DMS79 (cell line): ENCODE measurements around the gene RTN4R.

Source experiments
- DNase-seq: peaks from one replicate; lab custom pipeline; 2025; lab: John Stamatoyannopoulos, UW

The RTN4R gene

DNA sequence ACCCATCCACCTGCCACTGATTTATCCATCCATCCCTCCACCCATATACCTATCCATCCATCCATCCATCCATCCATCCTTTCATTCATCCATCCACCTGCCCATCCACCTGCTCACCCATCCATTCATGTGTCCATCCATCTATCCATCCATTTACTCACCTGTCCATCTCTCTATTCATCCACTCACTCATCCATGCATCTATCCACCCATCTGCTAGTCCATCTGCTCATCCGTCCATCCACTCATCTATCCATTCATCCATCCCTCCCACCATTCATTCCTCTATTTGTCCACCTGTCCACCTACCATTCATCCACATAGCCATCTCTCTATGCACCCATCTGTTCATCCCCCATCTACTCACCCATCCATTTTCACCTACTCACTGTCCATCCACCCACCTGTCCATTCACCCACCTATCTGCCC is 68.7 kb downstream of the RTN4R start:
- no peak for DNase-seq

DNA sequence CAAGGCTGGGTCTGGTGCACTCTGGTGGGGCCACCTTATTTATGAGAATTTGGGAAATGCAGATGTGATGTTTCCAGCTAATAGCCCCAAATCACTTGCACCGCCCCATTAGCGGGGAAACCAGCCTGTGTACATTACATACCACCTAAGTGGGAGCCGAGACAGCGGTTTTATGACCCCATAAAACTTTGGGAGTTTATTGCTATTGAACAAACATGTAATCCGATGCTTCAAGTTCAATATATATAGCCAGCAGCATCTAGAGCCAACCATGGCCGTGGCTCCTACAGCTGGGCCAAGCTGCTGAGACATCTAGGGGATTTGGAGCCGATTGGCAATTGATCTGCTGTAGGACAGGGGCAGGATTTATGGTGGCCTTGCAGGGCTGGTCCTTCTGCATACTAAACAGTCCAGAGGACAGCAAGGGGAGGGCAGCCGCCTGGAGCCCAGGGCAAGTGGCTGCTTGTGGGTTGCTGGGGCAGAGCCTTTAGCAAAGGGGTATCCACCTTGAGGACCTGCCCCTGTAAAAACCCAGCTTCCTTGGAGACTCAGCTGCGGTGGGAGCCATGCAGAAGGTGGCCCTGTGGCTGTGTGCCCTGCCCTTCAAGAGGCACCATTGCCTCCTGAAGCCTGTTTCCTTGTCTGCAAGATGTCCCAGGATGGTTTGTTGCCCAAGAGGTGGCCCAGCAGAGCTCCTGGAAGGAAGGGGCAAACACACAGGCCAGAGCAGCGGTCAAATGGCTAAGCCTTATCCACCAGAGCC is 69.4 kb downstream of the RTN4R start:
- DNase-seq: no peak

DNA sequence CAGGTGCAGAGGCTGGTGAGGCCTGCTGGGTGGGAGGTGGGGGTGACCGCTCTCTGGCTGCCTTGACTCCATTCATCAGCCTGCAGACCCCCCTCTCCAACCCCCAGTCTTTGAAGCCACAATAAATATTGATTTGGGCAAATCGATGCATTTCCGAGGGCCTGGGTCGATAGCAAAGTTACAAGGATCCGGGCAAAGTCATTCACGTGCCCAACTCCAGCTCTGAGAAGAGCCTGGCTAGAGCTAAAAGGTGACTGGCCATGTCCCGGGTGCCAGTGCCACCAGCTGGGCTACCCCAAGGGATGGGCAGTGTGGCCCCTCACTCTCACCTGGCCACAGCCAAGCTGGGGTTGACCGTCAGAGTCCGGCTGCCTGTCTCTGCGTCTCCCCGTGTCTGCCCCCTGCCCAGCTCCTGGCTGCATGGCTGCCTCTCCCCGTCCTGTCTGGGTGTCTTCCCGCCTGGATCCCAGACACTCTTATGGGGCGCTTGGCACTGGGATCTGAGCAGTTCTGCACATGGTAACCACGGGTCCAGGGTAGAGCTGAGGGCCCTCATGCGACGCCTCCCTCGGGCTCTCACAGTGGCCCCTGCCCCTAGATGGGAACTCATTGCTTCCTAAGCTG is 70.6 kb downstream of the RTN4R start:
- no peak for DNase-seq

DNA sequence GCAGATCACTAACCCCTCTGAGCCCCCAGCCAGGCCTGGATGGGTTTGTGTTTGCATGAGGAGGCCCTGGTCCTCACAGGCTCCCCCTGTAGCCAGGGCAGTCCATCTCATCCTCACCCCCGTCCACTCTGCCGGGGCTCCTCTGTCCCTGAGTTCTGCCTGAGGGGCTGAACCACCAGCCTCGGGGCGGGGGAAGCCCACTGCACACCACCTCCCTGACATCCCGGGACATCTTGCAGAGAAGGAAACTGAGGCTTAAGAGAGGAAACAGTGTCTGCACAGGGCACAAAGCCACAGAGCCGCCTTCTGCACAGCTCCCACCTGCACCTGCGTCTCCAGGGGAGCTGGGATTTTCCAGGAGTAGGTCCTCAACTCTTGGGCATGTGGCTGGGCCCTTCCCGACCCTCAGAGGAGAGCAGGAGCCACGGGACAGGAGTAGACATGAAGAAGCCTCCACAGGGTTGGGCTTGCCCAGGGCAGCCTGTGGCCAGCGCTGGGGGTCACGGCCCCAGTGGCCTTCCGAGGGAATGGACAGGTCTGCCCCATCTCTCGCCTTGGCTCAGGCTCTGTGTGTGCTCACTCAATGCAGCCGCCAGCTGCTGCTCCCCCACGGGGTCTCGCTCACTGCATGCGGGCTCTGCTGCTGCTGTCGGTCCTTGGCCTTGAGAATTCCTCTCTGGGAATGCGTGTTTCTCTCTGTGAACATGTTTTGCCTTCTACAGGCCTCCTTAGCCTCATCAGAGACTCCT is 71.8 kb downstream of the RTN4R start:
- no peak for DNase-seq

DNA sequence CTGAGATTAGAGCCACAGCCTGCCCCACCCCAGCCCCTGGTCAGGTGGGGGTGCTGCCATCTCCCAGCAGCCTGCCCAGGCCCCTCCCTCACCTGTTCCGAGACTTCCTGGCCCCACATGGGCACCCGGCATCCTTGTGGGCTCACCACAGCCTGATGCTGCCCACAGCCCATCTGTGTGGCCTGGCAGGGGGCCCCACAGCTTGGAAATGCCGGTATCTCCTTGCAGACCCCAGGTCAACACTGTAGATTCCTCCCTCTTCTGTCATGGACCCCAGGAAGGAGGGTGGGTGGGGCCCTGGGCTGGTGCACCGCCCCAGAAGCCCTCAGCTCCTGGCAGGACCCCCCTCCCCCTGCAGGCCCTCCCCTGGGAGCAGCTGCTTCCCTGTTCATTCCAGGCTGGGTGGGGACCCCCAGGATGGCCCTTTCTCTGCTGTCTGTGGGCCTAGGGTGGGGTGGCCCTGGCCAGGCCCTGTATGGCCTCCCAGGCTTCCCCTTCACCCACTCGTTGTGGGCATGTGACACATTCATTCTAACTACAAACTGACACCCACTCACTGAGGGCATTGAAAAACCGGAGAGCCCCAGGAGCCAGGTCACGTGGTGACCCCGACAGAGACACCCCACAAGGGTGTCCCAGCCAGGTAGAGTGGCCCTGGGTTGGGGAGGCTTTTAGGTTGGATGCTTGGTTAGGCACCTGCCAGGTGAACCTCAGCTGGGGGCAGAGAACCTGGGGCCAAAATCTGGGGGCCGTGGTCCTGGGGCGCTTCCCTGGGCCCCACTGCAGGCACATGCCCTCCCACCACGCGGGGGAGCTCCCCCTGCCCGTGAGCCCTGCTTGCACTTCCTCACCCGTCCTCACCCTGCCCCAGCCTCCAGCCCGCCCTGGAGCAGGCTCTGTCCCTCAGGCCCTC is 73.2 kb downstream of the RTN4R start:
- no peak for DNase-seq

DNA sequence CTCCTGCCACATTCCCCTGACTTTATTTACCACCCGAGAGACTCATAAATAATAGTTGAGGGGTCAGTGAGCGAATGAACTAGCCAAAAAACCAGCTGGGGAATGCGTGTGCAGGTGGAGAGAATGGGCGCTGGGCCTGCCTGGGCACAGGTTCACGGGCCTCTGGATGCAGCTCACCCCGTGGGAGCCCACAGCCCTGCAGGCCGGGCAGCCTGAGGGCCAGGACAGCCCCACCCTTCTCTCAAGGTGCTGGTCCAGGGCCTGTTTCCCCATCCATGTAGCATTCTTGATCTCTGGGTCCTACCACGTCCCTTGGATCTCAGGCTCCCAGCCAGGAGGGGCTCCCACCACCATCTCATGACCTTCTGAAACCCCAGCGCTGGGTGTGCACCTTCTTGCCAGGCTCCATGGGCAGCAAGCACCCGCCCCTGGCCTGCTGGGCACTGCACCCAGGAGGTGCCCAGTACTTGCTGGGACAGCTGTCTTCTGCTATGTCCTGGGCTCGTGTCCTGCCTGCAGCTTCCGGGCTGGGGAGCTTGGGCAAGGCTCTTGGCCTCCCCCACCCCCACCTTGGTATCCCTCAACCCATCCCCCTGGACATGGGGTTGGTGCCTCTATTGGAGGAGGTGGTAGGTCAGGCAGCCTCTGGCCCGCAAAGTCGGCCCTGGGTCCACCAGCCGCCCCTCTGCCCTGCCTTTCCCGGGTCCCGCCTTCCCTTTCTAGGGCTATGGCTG is 74.2 kb downstream of the RTN4R start:
- DNase-seq: no peak

DNA sequence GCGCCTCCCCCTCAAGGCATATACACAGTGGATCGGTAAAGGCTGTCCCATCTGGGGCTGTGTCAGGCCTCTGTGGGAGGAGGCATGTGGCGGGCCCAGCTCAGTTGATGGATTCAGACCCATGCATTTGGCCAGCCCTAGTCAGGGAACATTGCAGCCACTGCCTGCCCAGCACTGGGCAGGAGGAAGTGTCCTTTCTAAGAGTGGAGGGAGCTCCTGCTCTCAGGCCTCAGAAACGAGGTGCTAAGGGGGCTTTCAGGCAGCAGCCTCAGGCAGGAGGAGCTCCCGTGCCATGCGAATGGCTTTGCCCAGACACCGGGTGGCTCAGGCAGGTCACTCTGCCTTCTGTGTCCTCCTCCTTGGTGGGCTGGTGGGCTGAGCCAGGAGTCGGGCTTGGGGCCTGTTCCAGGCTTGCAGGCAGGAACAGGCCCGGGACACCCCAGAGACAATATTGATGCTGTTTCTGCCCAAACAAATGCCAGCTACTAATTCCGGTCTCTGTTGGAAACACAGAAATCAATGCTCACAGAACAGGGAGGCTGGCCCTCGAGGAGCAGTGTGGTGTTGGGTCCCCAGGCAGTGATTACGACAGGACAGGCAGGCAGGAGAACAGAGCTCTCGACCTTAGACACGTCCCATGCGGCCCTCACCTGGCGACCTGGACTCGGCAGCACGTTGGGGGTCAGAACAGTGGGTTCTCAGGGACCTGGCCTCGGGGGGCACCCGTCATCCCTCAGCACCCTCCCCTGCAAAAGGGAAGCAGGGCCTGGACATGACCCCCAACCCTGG is 75.0 kb downstream of the RTN4R start:
- no peak for DNase-seq

DNA sequence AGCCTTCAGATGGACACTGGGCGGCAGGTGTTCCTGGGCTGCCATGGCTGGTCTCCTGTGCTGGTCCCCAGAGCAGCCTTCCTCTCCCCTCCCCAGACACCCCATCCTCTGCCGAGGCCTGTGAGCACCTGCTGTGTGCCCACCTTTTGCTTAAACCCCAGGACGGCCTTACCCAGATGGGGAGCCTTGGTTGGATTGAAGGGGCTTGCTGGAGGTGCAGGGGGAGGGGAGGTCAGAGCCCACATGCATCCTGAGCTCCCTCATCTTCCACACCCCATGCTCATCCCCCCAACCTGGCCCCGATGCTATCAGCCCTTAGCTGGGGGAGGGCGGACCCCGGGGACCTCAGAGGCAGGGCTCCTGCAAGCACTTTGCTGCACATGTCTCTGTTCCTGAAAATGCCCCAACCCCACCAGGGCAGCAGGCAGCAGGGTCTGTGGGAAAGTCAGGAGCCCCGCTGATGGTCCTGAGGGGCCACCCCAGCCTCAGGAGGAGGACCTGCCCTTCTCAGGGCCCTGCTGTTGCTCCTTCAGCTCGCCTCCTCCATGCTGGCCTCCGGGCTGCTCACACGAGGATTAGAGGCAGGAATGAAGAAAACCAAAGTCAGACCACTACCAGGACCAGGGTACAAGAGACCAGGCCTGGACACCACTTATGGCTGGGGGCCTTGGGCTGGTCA is 75.7 kb downstream of the RTN4R start:
- no peak for DNase-seq

DNA sequence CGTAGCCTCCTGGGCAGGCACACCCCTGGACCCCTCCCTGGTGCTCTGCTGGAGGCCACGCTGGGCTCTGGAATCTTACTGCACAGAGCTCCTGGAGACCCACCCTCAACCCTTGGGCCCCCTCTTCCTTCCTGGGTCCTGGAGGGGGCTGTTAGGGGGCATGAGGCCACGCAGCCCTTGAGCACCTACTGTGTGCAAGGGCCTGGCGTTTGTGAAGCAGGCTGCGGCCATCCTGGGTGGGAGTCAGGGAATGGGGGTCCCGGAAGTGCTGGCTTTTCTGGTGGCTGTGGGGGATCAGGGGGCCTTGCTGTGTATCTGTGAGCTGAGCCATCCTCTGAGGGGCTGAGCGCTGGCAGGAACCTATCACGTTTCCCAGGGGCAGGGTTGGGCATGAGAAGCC is 76.3 kb downstream of the RTN4R start:
- no peak for DNase-seq
